ENCODE data around the gene JMJD8. TPM values are rescaled to one million over a fixed set of nuclear protein-coding genes. Genes with fewer than 3 reads are reported as not detected.

Gene JMJD8
- total RNA-seq, 4 donors from 2014 or later = 45.6 to 56.1 (median 51.9) TPM

GRCh38 chr16:667780-668518, 16.2 kb downstream of the JMJD8 start, which contains the start of gene RHOT2:
Gene RHOT2 (plus strand): TSS chr16:668132. CDS start chr16:668200, 68 bp downstream.
- peaks cover 3 to 18% (median 9%) of the 10 kb centered on the region in 4 donors for H3K4me1 ChIP-seq
- DNase-seq = peak; percentile 92 to 97 (median 97)
- peaks cover 0 to 37% (median 0%) of the 10 kb centered on the region in 3 donors for H3K36me3 ChIP-seq
- peak within 1 kb of the TSS; percentile 83 to 93 (median 86) for H3K27ac ChIP-seq
- H3K4me3 ChIP-seq = peak within 1 kb of the TSS; percentile 82 to 99 (median 90)
- TF ChIP-seq POLR2A (IDR thresholded peaks at IDR 0.05) (peak in 1 of 2 donors; percentile 76), CTCF (IDR thresholded peaks at IDR 0.05) (peak; percentile 91 to 98 (median 96))
- no peaks in the 10 kb centered on the region for H3K9me3 ChIP-seq
- H3K27me3 ChIP-seq = no peaks in the 10 kb centered on the region

- Histone ChIP-seq H3K4me1 (peaks cover 3 to 18% (median 9%) of the 10 kb centered on the region in 4 donors), H3K4me3 (peak overlapping the region in 2 of 4 donors; percentile 82 to 94), H3K27me3 (no peaks in the 10 kb centered on the region), H3K27ac (peak overlapping the region; percentile 83 to 93 (median 86)), H3K36me3 (peaks cover 0 to 30% (median 0%) of the 10 kb centered on the region in 3 donors), H3K9me3 (no peaks in the 10 kb centered on the region)
- no peak for TF ChIP-seq POLR2A (IDR thresholded peaks at IDR 0.05)
- TF ChIP-seq CTCF (IDR thresholded peaks at IDR 0.05) = no peak
- DNase-seq = no peak
These were observed 16.9 kb downstream of the JMJD8 start for GRCh38 chr16:667113-667779.

GRCh38 chr16:666572-666971, 17.6 kb downstream of the JMJD8 start:
- Histone ChIP-seq H3K27me3 (no peaks in the 10 kb centered on the region), H3K27ac (no peak overlapping the region), H3K4me3 (no peak overlapping the region), H3K4me1 (peaks cover 3 to 18% (median 9%) of the 10 kb centered on the region in 4 donors), H3K9me3 (no peaks in the 10 kb centered on the region), H3K36me3 (peaks cover 0 to 23% (median 0%) of the 10 kb centered on the region in 3 donors)
- no peak for DNase-seq
- TF ChIP-seq POLR2A (IDR thresholded peaks at IDR 0.05) = no peak
- TF ChIP-seq CTCF (IDR thresholded peaks at IDR 0.05) = no peak

- Histone ChIP-seq H3K4me3 (no peak overlapping the region), H3K4me1 (peaks cover 0 to 18% (median 10%) of the 10 kb centered on the region in 4 donors), H3K27ac (no peak overlapping the region), H3K27me3 (no peaks in the 10 kb centered on the region), H3K9me3 (no peaks in the 10 kb centered on the region), H3K36me3 (peaks cover 0 to 8% (median 0%) of the 10 kb centered on the region in 3 donors)
- TF ChIP-seq POLR2A (IDR thresholded peaks at IDR 0.05) = no peak
- no peak for TF ChIP-seq CTCF (IDR thresholded peaks at IDR 0.05)
- DNase-seq = no peak
These were observed 21.5 kb downstream of the JMJD8 start for GRCh38 chr16:662597-662996.

- no peaks in the 10 kb centered on the region for H3K9me3 ChIP-seq
- H3K4me3 ChIP-seq = no peak overlapping the region
- H3K27ac ChIP-seq = no peak overlapping the region
- no peaks in the 10 kb centered on the region for H3K27me3 ChIP-seq
- no peak for DNase-seq
- no peak for TF ChIP-seq POLR2A (IDR thresholded peaks at IDR 0.05)
- no peak for TF ChIP-seq CTCF (IDR thresholded peaks at IDR 0.05)
- peaks cover 0 to 11% (median 0%) of the 10 kb centered on the region in 3 donors for H3K36me3 ChIP-seq
- H3K4me1 ChIP-seq = peaks cover 0 to 14% (median 6%) of the 10 kb centered on the region in 4 donors
These were observed 22.0 kb downstream of the JMJD8 start for GRCh38 chr16:662095-662494.
